Transverse colon (tissue), 4 donors: Measurements from ENCODE around the gene ATP5F1A. TPM values are rescaled to one million over a fixed set of nuclear protein-coding genes. Genes with fewer than 3 reads are reported as not detected.
A peak's percentile ranks its signal among the peaks of the same experiment; 100 is the strongest.
"Not testable (repeated sequence)": the region's sequence is repeated elsewhere in the genome, so short reads cannot be mapped to it uniquely, and the experiment has no call there.

Source experiments
- DNase-seq: peaks from one replicate; pipeline ENCODE4 v3.0.0-alpha.2; 2019
- H3K27ac ChIP-seq, 4 donors: fragments of 200-600 bp; sonication (generic); 2 replicates each; pipeline ENCODE4 v1.5.1; 2016 to 2018; ENCODE audit warnings: inconsistent platforms in 4 of 4
- H3K27me3 ChIP-seq: fragments of 200-600 bp; sonication (generic); 2 replicates; pipeline ENCODE4 v1.5.1; 2017; ENCODE audit warnings: inconsistent platforms
- H3K36me3 ChIP-seq, 4 donors: fragments of 200-600 bp; sonication (generic); 2 replicates each; pipeline ENCODE4 v1.5.1; 2017 to 2019; ENCODE audit warnings: inconsistent platforms in 4 of 4
- H3K4me1 ChIP-seq, 4 donors: fragments of 200-600 bp; sonication (generic); 2 replicates each; pipeline ENCODE4 v1.5.1; 2017 to 2020; ENCODE audit warnings: inconsistent platforms in 4 of 4
- H3K4me3 ChIP-seq, 4 donors: fragments of 200-600 bp; sonication (generic); 1 replicate in 1 of 4; 2 replicates in 3 of 4; pipeline versions ENCODE4 v1.5.1 to v1.6.1; 2017 to 2019; ENCODE audit warnings: inconsistent platforms in 4 of 4
- H3K9me3 ChIP-seq, 2 donors: fragments of 200-600 bp; sonication (generic); 2 replicates each; pipeline ENCODE4 v1.5.1; 2017 to 2019; ENCODE audit warnings: inconsistent platforms in 2 of 2
- CTCF ChIP-seq, 5 experiments: fragments of 200-600 bp in 3 of 5; fragments of 450-650 bp in 2 of 5; sonication (generic) in 3 of 5; IDR thresholded peaks; 1 replicate in 2 of 5; 2 replicates in 3 of 5; pipeline ENCODE4 v1.5.1; 2016 to 2017; ENCODE audit warnings: antibody characterized with exemption in 5 of 5, inconsistent platforms in 3 of 5, mild to moderate bottlenecking in 2 of 5, moderate library complexity in 1 of 5
- EP300 ChIP-seq: sonication (generic); formaldehyde crosslinking; IDR thresholded peaks from one replicate; pipeline ENCODE4 v1.6.1; 2017; ENCODE audit warnings: antibody characterized with exemption, low read depth
- POLR2A ChIP-seq: fragments of 450-650 bp; IDR thresholded peaks from one replicate; pipeline ENCODE4 v1.6.1; 2016; ENCODE audit warnings: antibody characterized with exemption, mild to moderate bottlenecking, moderate library complexity
- POLR2AphosphoS5 ChIP-seq, 3 donors: sonication (generic); formaldehyde crosslinking; IDR thresholded peaks; one replicate each; pipeline ENCODE4 v1.6.1; 2016; ENCODE audit warnings: antibody characterized with exemption in 3 of 3
- whole genome bisulfite sequencing, 2 donors: methylation state at CpG; one replicate each; pipeline ENCODE4 v1.1.5; 2018; ENCODE audit warnings: low coverage in 1 of 2; 5-methylcytosine and 5-hydroxymethylcytosine counted together
- in situ Hi-C, 4 donors: fragments of 200-750 bp; cut with MboI; loops; one replicate each; pipeline versions ENCODE4 v1.15.0 to v1.15.1; 2017; ENCODE audit warnings: low sequenced_read_pairs in 3 of 4, low pct_ligation_motif_present in 1 of 4, low pct_unique_long_range_greater_than_20kb in 1 of 4
- intact Hi-C: fragments of 100-400 bp; cut with DNase I; formaldehyde crosslinking; loops from one replicate; pipeline ENCODE4 v1.15.1; 2023; ENCODE audit warnings: low total_unique reads
- total RNA-seq, 4 donors: library from RNA; depleted of rRNA; stranded (reverse); fragments of >200 nt; gene quantifications; one replicate each; pipeline ENCODE4 v1.1.0, GENCODE V29; 2016

ATP5F1A gene
- total RNA-seq, 4 donors from 2014 or later = 284 to 811 (median 475) TPM

DNA sequence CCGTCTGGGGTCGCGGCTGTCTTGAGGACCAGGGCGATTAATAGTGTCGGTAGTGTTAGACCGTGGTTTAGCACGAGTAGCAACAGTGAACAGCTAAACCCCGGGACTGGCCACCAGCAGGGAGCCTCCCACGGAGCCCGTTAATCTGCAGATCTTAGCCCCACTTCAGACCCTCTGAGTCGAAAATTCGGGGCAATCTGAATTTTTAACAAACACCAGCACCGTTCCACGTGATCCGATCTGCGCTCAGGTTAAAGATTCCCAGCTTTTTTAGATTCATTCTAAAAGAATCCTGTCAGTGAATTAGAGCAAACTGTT is 479 bp upstream of the ATP5F1A start:
- Histone ChIP-seq H3K36me3 (peaks cover 0 to 11% (median 5%) of the 10 kb centered on the region in 4 donors), H3K9me3 (no peaks in the 10 kb centered on the region), H3K27ac (peak overlapping the region; percentile 93 to 97 (median 94)), H3K4me3 (peak overlapping the region in 3 of 4 donors; percentile 82 to 94 (median 82)), H3K27me3 (no peaks in the 10 kb centered on the region), H3K4me1 (peaks cover 3 to 39% (median 24%) of the 10 kb centered on the region in 4 donors)
- 27 to 53% methylated on average over 8 to 16 of the region's 16 CpGs for WGBS, 2 donors
- TF ChIP-seq CTCF (IDR thresholded peaks at IDR 0.05) (peak in 1 of 5 experiments; percentile 11), POLR2A (no peak)
- in situ Hi-C loops (loop anchor here in 2 of 4 donors (25.0 kb wide), 2 partner anchors 136 to 161 kb away; partner anchors contain the start of gene EPG5 (in 1 of the 2)), intact Hi-C loops (no loop called here)
- DNase-seq = no peak

DNA sequence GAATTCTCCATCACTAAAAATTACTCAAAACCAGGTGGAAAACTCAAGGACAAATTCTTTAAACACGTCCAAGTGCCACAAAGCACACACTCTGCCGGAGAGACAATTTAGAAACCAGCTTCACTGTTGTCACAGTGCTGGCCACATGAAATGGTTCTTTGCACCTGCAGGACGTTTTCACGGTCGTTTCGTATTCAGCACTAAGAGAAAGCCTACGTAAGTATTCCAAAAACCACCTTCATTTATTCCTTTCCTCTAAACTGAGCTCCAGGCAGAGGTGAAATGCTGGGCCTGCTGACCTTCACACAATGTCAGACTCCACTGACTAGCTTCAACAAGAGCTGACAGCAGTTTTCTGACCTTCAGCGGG is 680 bp downstream of the ATP5F1A start:
- H3K4me1 ChIP-seq = peaks cover 3 to 44% (median 25%) of the 10 kb centered on the region in 4 donors
- H3K27me3 ChIP-seq = no peaks in the 10 kb centered on the region
- H3K9me3 ChIP-seq = no peaks in the 10 kb centered on the region
- in situ Hi-C loops = loop anchor here in 2 of 4 donors (25.0 kb wide), 2 partner anchors 135 to 160 kb away; partner anchors contain the start of gene EPG5 (in 1 of the 2)
- peaks cover 0 to 22% (median 10%) of the 10 kb centered on the region in 4 donors for H3K36me3 ChIP-seq
- H3K4me3 ChIP-seq = peak overlapping the region; percentile 81 to 94 (median 82)
- intact Hi-C loops = no loop called here
- WGBS, 2 donors = 0 to 1% methylated on average over 5 to 8 of the region's 8 CpGs
- peak overlapping the region; percentile 93 to 97 (median 94) for H3K27ac ChIP-seq
- no peak for TF ChIP-seq POLR2A
- no peak for TF ChIP-seq CTCF (IDR thresholded peaks at IDR 0.05)
- TF ChIP-seq EP300 = no peak
- no peak for TF ChIP-seq POLR2AphosphoS5 (IDR thresholded peaks at IDR 0.05)
- DNase-seq = no peak

DNA sequence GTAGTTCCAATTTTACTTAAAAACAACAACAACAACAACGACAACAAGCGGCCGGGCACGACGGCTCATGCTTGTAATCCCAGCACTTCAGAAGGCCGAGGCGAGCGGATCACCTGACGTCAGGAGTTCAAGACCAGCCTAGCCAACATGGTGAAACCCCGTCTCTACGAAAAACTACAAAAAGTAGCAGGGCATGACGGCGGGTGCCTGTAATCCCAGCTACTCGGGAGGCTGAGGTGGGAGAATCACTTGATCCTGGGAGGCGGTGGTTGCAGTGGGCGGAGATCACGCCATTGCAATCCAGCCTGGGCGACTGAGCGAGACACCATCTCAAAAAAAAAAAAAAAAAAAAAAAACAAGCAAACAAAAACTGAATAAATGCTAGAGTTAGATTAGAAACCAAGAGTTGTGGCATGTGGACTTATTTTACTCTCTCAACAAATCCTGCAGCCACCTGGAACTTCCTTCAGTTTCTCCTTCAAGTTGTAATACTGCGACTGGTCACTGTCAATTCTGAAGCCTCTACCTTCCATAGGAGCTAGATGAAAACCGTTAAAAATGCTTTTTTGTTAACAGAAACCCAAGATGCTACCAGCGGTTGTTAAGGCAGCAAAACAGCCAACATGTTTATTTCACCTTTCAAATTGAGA is 1.3 kb downstream of the ATP5F1A start:
- Histone ChIP-seq H3K27ac (peak overlapping the region; percentile 93 to 97 (median 94)), H3K9me3 (no peaks in the 10 kb centered on the region), H3K4me1 (peaks cover 3 to 44% (median 25%) of the 10 kb centered on the region in 4 donors), H3K4me3 (peak overlapping the region; percentile 81 to 94 (median 82)), H3K36me3 (peaks cover 0 to 29% (median 13%) of the 10 kb centered on the region in 4 donors), H3K27me3 (no peaks in the 10 kb centered on the region)
- DNase-seq = no peak
- TF ChIP-seq POLR2A (no peak), CTCF (IDR thresholded peaks at IDR 0.05) (peak in 2 of 5 experiments; percentile 17 to 23), POLR2AphosphoS5 (IDR thresholded peaks at IDR 0.05) (no peak), EP300 (no peak)
- intact Hi-C loops (no loop called here), in situ Hi-C loops (loop anchor here in 2 of 4 donors (25.0 kb wide), 2 partner anchors 134 to 159 kb away; partner anchors contain the start of gene EPG5 (in 1 of the 2))
- 29 to 37% methylated on average over 10 to 22 of the region's 22 CpGs for WGBS, 2 donors

GRCh38 chr18:46095532-46095931 is 2.6 kb downstream of the ATP5F1A start:
- Histone ChIP-seq H3K27ac (no peak overlapping the region), H3K27me3 (no peaks in the 10 kb centered on the region), H3K9me3 (no peaks in the 10 kb centered on the region), H3K36me3 (peaks cover 0 to 41% (median 19%) of the 10 kb centered on the region in 4 donors), H3K4me3 (peak overlapping the region in 1 of 4 donors; percentile 82), H3K4me1 (peaks cover 3 to 44% (median 27%) of the 10 kb centered on the region in 4 donors)
- intact Hi-C loops = no loop called here
- TF ChIP-seq POLR2AphosphoS5 (IDR thresholded peaks at IDR 0.05) = no peak
- TF ChIP-seq POLR2A = no peak
- no peak for TF ChIP-seq EP300
- no peak for TF ChIP-seq CTCF (IDR thresholded peaks at IDR 0.05)
- in situ Hi-C loops = loop anchor here in 2 of 4 donors (25.0 kb wide), 2 partner anchors 133 to 158 kb away; partner anchors contain the start of gene EPG5 (in 1 of the 2)
- DNase-seq = no peak
- 86 to 91% methylated on average over 2 to 10 of the region's 10 CpGs for WGBS, 2 donors

GRCh38 chr18:46088501-46088900 is 9.6 kb downstream of the ATP5F1A start:
- intact Hi-C loops, H3K4me3 ChIP-seq, DNase-seq, H3K27ac ChIP-seq, H3K27me3 ChIP-seq, H3K4me1 ChIP-seq, H3K9me3 ChIP-seq: not testable (repeated sequence)
- 74 to 77% methylated on average over 3 to 8 of the region's 8 CpGs for WGBS, 2 donors
- in situ Hi-C loops = loop anchor here in 2 of 4 donors (25.0 kb wide), 2 partner anchors 126 to 151 kb away; partner anchors contain the start of gene EPG5 (in 1 of the 2)
- H3K36me3 ChIP-seq = peaks cover 0 to 99% (median 49%) of the 10 kb centered on the region in 4 donors
